H1 (cell line): ENCODE data around the gene NBAS. TPM values are rescaled to one million over a fixed set of nuclear protein-coding genes. Genes with fewer than 3 reads are reported as not detected.

Experiments used
- CHD7 ChIP-seq: fragments of 300-600 bp; sonication (generic); IDR thresholded peaks from 2 replicates; pipeline ENCODE4 v1.7.1; 2012; ENCODE audit warnings: low read length, moderate library complexity, mild to moderate bottlenecking, inconsistent platforms; ENCODE audit not compliant: insufficient replicate concordance
- TAF1 ChIP-seq: IDR thresholded peaks from 2 replicates; pipeline ENCODE4 v1.6.1; 2011; ENCODE audit warnings: mild to moderate bottlenecking, low read depth, low read length
- polyA plus RNA-seq, 7 experiments: library from polyadenylated mRNA; depleted of rRNA in 3 of 7; stranded (reverse) in 5 of 7; unstranded in 2 of 7; fragments of >200 nt in 5 of 7; fragments of 200-250 nt in 2 of 7; gene quantifications; 1 replicate in 5 of 7; 2 replicates in 1 of 7; 4 replicates in 1 of 7; pipeline versions ENCODE4 v1.2.1 to v1.2.3, GENCODE V29; 2011 to 2013; ENCODE audit warnings: missing spikeins in 2 of 7, mixed read lengths in 2 of 7
- total RNA-seq: library from RNA; stranded (reverse); fragmentation: NEBNext Ultra II Directional; extraction: Animal tissue kit (Norgen Biotek cat#: 25700); gene quantifications from 2 replicates; pipeline ENCODE4 v1.2.1, GENCODE V29; 2021

The NBAS gene
- total and polyA plus RNA-seq, 2 of the 8 experiments (the other 6 are each of a cell fraction or from before 2014, with no cell fraction given) = 19.6 to 34.8 TPM

GRCh38 chr2:15223887-15224286, 337.2 kb downstream of the NBAS start (continued):
- TF ChIP-seq CHD7 (no peak), TAF1 (no peak)
